H9 (cell line): Measurements from ENCODE around the gene DCDC2C. TPM values are rescaled to one million over a fixed set of nuclear protein-coding genes. Genes with fewer than 3 reads are reported as not detected.

Experiments
- DNase-seq: peaks from one replicate; pipeline ENCODE4 v3.0.0-alpha.2; 2017
- H2AFZ ChIP-seq: one replicate; pipeline ENCODE4 v1.6.1; 2013; ENCODE audit warnings: mild to moderate bottlenecking, low read length, control low read depth, moderate library complexity
- H2AK5ac ChIP-seq: 2 replicates; pipeline ENCODE4 v1.6.1; 2013; ENCODE audit warnings: low read length, control low read depth, mixed read lengths; ENCODE audit not compliant: insufficient read length
- H2BK120ac ChIP-seq: one replicate; pipeline ENCODE4 v1.6.1; 2013; ENCODE audit warnings: low read depth, mild to moderate bottlenecking, low read length, control low read depth, inconsistent platforms; ENCODE audit not compliant: poor library complexity, severe bottlenecking
- H2BK12ac ChIP-seq: 2 replicates; pipeline ENCODE4 v1.6.1; 2013; ENCODE audit warnings: low read length, control low read depth, mixed read lengths, low read depth; ENCODE audit not compliant: insufficient read length
- H2BK15ac ChIP-seq: 2 replicates; pipeline ENCODE4 v1.6.1; 2013; ENCODE audit warnings: low read depth, low read length, control low read depth
- H2BK20ac ChIP-seq: one replicate; pipeline ENCODE4 v1.6.1; 2013; ENCODE audit warnings: low read depth, mild to moderate bottlenecking, low read length, control low read depth, inconsistent platforms; ENCODE audit not compliant: poor library complexity, severe bottlenecking
- H2BK5ac ChIP-seq: 2 replicates; pipeline ENCODE4 v1.6.1; 2013; ENCODE audit warnings: low read length, control low read depth, mixed read lengths; ENCODE audit not compliant: insufficient read length
- H3K14ac ChIP-seq: 2 replicates; pipeline ENCODE4 v1.6.1; 2013; ENCODE audit warnings: low read length, control low read depth; ENCODE audit not compliant: insufficient read depth
- H3K18ac ChIP-seq: 2 replicates; pipeline ENCODE4 v1.6.1; 2013; ENCODE audit warnings: low read depth, mild to moderate bottlenecking, mixed read lengths, low read length, control low read depth; ENCODE audit not compliant: insufficient read length
- H3K23ac ChIP-seq: 2 replicates; pipeline ENCODE4 v1.6.1; 2013; ENCODE audit warnings: low read length, control low read depth, mixed read lengths, low read depth; ENCODE audit not compliant: insufficient read length
- H3K23me2 ChIP-seq: 2 replicates; pipeline ENCODE4 v1.6.1; 2013; ENCODE audit warnings: low read depth, mild to moderate bottlenecking, mixed read lengths, low read length, control low read depth; ENCODE audit not compliant: insufficient read length, poor library complexity, severe bottlenecking
- H3K27ac ChIP-seq: 2 replicates; pipeline ENCODE4 v1.5.1; 2013; ENCODE audit warnings: low read length, control low read depth, mixed read lengths, low read depth; ENCODE audit not compliant: insufficient read length
- H3K27me3 ChIP-seq: 2 replicates; pipeline ENCODE4 v1.6.1; 2013; ENCODE audit warnings: low read length, control low read depth, inconsistent platforms; ENCODE audit not compliant: insufficient read depth
- H3K4ac ChIP-seq: 2 replicates; pipeline ENCODE4 v1.6.1; 2013; ENCODE audit warnings: low read depth, mild to moderate bottlenecking, control low read depth, inconsistent platforms, low read length, moderate library complexity
- H3K4me1 ChIP-seq: 2 replicates; pipeline ENCODE4 v1.6.1; 2013; ENCODE audit warnings: low read length, control low read depth, inconsistent platforms; ENCODE audit not compliant: insufficient read depth
- H3K4me2 ChIP-seq: 2 replicates; pipeline ENCODE4 v1.6.1; 2013; ENCODE audit warnings: low read length, control low read depth, mixed read lengths; ENCODE audit not compliant: insufficient read length, insufficient read depth
- H3K56ac ChIP-seq: 2 replicates; pipeline ENCODE4 v1.6.1; 2013; ENCODE audit warnings: low read depth, mild to moderate bottlenecking, mixed read lengths, low read length, control low read depth; ENCODE audit not compliant: insufficient read length
- H3K79me1 ChIP-seq: 2 replicates; pipeline ENCODE4 v1.6.1; 2013; ENCODE audit warnings: low read depth, mild to moderate bottlenecking, moderate library complexity, low read length, control low read depth, inconsistent platforms; ENCODE audit not compliant: insufficient read depth, poor library complexity, severe bottlenecking
- H3K79me2 ChIP-seq: 2 replicates; pipeline ENCODE4 v1.6.1; 2013; ENCODE audit warnings: low read length, control low read depth, inconsistent platforms; ENCODE audit not compliant: insufficient read depth
- H3K9ac ChIP-seq: 2 replicates; pipeline ENCODE4 v1.6.1; 2013; ENCODE audit warnings: low read length, control low read depth, mixed read lengths; ENCODE audit not compliant: insufficient read length; ENCODE audit errors: extremely low read depth
- H3K9me3 ChIP-seq: one replicate; pipeline ENCODE4 v1.6.1; 2013; ENCODE audit warnings: low read depth, low read length, inconsistent platforms; ENCODE audit not compliant: control insufficient read depth
- H3T11ph ChIP-seq: one replicate; pipeline ENCODE4 v1.6.1; 2013; ENCODE audit warnings: mild to moderate bottlenecking, low read length, control low read depth, inconsistent platforms
- H4K20me1 ChIP-seq: one replicate; pipeline ENCODE4 v1.6.1; 2013; ENCODE audit not compliant: control insufficient read depth, insufficient read length, insufficient read depth
- H4K5ac ChIP-seq: 2 replicates; pipeline ENCODE4 v1.6.1; 2013; ENCODE audit warnings: low read depth, mild to moderate bottlenecking, mixed read lengths, low read length, control low read depth; ENCODE audit not compliant: insufficient read length
- H4K8ac ChIP-seq: replicated peaks from 2 replicates; pipeline ENCODE4 v1.6.1; 2013; ENCODE audit warnings: low read length, control low read depth, mixed read lengths, low read depth; ENCODE audit not compliant: insufficient read length
- H4K91ac ChIP-seq: 2 replicates; pipeline ENCODE4 v1.6.1; 2013; ENCODE audit warnings: low read depth, mild to moderate bottlenecking, moderate library complexity, mixed read lengths, low read length, control low read depth; ENCODE audit not compliant: insufficient read length
- H3K27ac Mint-ChIP-seq, 3 experiments: 2 replicates in 2 of 3; 3 replicates in 1 of 3; pipeline ENCODE4 v1.8.0; 2020 to 2021; ENCODE audit warnings: mixed read lengths in 3 of 3, mild to moderate bottlenecking in 1 of 3, moderate library complexity in 1 of 3
- H3K27me3 Mint-ChIP-seq: 2 replicates; pipeline ENCODE4 v1.8.0; 2021; ENCODE audit warnings: low read depth, mild to moderate bottlenecking, moderate library complexity, mixed read lengths
- H3K36me3 Mint-ChIP-seq, 3 experiments: 2 replicates in 2 of 3; 3 replicates in 1 of 3; pipeline ENCODE4 v1.8.0; 2020 to 2021; ENCODE audit warnings: low read depth in 3 of 3, mixed read lengths in 3 of 3; ENCODE audit not compliant: insufficient read depth in 1 of 3
- H3K4me1 Mint-ChIP-seq, 2 experiments: 2 replicates each; pipeline ENCODE4 v1.8.0; 2020; ENCODE audit warnings: mixed read lengths in 2 of 2
- H3K4me3 Mint-ChIP-seq, 2 experiments: 2 replicates in 1 of 2; 3 replicates in 1 of 2; pipeline ENCODE4 v1.8.0; 2020 to 2021; ENCODE audit warnings: mild to moderate bottlenecking in 2 of 2, mixed read lengths in 2 of 2, moderate library complexity in 1 of 2
- H3K9me3 Mint-ChIP-seq, 2 experiments: 2 replicates in 1 of 2; 3 replicates in 1 of 2; pipeline ENCODE4 v1.8.0; 2020; ENCODE audit warnings: mild to moderate bottlenecking in 2 of 2, mixed read lengths in 2 of 2, moderate library complexity in 1 of 2
- CTCF ChIP-seq: fragments of 200-600 bp; sonication (generic); conservative IDR thresholded peaks from 3 replicates; pipeline ENCODE4 v1.8.0; 2021; ENCODE audit warnings: antibody characterized with exemption, mild to moderate bottlenecking
- WGBS: extraction: QIAGEN DNeasy Blood & Tissue Kit; methylation state at CpG from one replicate; pipeline ENCODE4 v1.1.7; 2013; ENCODE audit warnings: missing lambda C conversion rate, low lambda C conversion rate, mixed read lengths; ENCODE audit not compliant: insufficient read length; ENCODE audit errors: extremely low coverage; 5-methylcytosine and 5-hydroxymethylcytosine counted together
- total RNA-seq: library from RNA; stranded (reverse); gene quantifications from 2 replicates; pipeline ENCODE4 v1.2.1, GENCODE V29; 2021

The DCDC2C gene
- total RNA-seq, 1 experiment from 2014 or later = not detected

GRCh38 chr2:3759331-3759730 is 56.0 kb downstream of the DCDC2C start:
- H3K4me1 Mint-ChIP-seq = peaks cover 6 to 10% of the 10 kb centered on the region in 2 experiments
- no peak overlapping the region for H3K4me2 ChIP-seq
- H3K79me2 ChIP-seq = no peaks in the 10 kb centered on the region
- H2BK120ac ChIP-seq = no peak overlapping the region
- H3K9me3 ChIP-seq = no peaks in the 10 kb centered on the region
- H4K91ac ChIP-seq = no peak overlapping the region
- H3K36me3 Mint-ChIP-seq = no peaks in the 10 kb centered on the region; a peak in 1 of 7 replicates
- no peaks in the 10 kb centered on the region for H4K20me1 ChIP-seq
- no peak overlapping the region for H2BK15ac ChIP-seq
- no peak overlapping the region for H3K23ac ChIP-seq
- no peak overlapping the region for H2BK5ac ChIP-seq
- H3K4me3 Mint-ChIP-seq = no peak overlapping the region
- WGBS = no CpG with 5 or more reads among the region's 7 CpGs
- H3K4me1 ChIP-seq = no peaks in the 10 kb centered on the region
- H3K27me3 ChIP-seq = no peaks in the 10 kb centered on the region
- no peak overlapping the region for H3K9ac ChIP-seq
- H3K4ac ChIP-seq = no peak overlapping the region
- TF ChIP-seq CTCF = no peak
- H2AFZ ChIP-seq = no peak overlapping the region
- H2BK20ac ChIP-seq = no peak overlapping the region
- H3K18ac ChIP-seq = no peak overlapping the region
- H3K9me3 Mint-ChIP-seq = peaks cover 2 to 3% of the 10 kb centered on the region in 2 experiments; a peak in 3 of 5 replicates
- H3K27me3 Mint-ChIP-seq = peaks cover 8% of the 10 kb centered on the region
- no peak for DNase-seq
- no peak overlapping the region for H2BK12ac ChIP-seq
- H3T11ph ChIP-seq = no peak overlapping the region
- no peak overlapping the region for H3K27ac ChIP-seq
- H3K79me1 ChIP-seq = no peaks in the 10 kb centered on the region
- H4K5ac ChIP-seq = no peak overlapping the region
- no peak overlapping the region for H4K8ac ChIP-seq
- no peak overlapping the region for H3K27ac Mint-ChIP-seq
- no peak overlapping the region for H2AK5ac ChIP-seq
- no peak overlapping the region for H3K14ac ChIP-seq
- no peak overlapping the region for H3K56ac ChIP-seq
- no peaks in the 10 kb centered on the region for H3K23me2 ChIP-seq
